GM15510 (cell line): ENCODE measurements around the gene DTNA.

Source experiments
- POLR2A ChIP-seq: IDR thresholded peaks from 3 replicates; pipeline ENCODE4 v1.6.1; 2011; ENCODE audit warnings: borderline replicate concordance; ENCODE audit not compliant: insufficient read length; ENCODE audit errors: extremely low read depth

The DTNA gene

GRCh38 chr18:34744569-34744968 lies 34.5 kb downstream of the DTNA start:
- TF ChIP-seq POLR2A = no peak

DNA sequence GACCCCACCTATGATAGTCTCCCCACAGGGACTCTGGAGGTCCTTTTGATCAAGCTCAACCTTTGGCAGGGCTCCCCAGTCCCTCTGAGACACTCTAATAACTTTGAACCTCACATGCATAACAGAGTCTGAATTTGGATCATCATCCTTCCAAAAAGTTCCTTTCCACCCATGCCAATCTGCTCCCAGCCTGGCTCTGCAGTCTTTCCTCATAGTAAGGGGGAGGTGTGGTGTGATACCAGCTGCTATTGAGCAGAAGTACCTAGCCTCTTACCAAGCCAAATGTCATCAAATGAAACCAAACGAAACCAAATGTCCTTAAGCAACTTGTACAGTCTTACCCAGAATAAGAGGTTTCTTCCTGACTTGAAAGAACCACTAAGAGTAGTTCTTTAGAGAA lies 36.5 kb downstream of the DTNA start:
- no peak for TF ChIP-seq POLR2A

GRCh38 chr18:34749721-34750120 lies 39.6 kb downstream of the DTNA start:
- no peak for TF ChIP-seq POLR2A

DNA sequence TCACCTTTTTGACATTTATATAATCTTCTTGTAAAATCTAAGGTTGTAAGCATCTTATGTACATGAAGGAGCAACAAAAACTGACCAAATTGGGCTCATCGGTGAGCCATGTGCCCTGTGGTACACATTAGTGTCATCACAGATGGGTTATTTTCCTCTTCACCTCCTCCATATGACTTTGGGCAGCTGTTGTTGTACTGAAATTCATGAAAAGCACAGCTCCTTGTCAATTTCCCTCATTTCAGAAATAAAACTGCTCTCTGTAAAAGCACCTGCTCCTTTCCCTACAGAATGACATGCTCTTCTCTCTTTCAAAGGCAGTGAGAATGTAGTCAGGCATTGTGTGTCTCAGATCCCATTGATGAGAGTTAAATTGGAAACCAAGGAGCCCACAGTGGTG lies 42.0 kb downstream of the DTNA start:
- no peak for TF ChIP-seq POLR2A

GRCh38 chr18:34754300-34754699 lies 44.2 kb downstream of the DTNA start:
- no peak for TF ChIP-seq POLR2A

DNA sequence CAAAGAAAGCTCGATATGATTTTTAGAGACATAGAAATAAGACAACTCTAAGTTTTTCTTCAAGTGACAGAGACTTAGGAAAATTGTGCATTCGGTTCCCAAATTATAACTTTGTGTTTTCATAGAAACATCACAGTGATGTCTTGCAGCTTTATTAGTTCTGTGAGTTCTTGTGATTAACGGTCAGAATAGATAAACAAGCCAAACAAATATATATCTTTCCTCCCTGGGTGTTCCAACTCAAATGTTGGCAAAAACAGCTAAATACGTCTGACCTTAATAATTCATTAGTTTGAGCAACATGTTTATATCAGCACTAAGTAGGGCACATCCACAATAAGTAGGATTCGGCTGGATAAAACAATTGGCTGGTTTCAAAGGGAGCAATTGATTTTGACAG lies 47.6 kb downstream of the DTNA start:
- TF ChIP-seq POLR2A = no peak

- no peak for TF ChIP-seq POLR2A
Measured at GRCh38 chr18:34758378-34758948, 48.4 kb downstream of the DTNA start.

- TF ChIP-seq POLR2A = no peak
Measured at GRCh38 chr18:34760444-34760843, 50.3 kb downstream of the DTNA start.

DNA sequence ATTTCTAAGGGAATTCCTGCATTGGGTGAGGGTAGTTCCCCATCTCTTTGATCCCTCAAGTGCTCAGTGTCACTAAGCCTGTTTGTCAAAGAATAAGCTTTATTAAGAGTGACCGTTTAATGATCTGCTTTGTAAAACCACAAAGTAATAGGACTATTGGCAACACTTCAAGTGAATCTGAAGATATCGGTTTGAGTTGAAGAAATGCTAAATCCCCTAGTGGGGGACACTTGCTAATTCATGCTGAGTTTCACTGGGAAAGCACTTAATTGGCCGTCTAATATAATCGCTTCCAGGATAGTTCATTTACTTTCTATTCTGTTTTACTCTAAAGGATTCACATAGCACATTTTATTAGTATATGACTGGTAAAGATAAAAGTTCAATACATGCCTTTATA lies 54.4 kb downstream of the DTNA start:
- TF ChIP-seq POLR2A = no peak

DNA sequence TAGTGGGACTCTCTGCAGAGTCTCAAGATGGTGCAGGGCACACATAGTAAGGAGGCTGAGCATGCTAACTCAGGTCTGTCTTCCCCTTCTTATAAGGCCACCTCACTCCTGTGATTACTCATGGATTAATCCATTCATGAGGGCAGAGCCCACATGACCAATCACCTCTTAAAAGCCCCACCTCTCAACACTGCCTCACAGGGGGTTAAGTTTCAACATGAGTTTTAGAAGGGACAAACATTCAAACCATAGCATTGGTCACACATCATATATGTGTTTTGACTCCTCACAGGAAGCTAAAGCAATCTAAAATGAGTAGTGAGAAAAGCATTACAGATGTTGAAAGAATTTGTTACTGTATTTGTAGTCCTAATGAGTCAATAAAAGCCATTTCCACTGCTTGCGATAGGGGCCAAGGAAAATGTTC lies 57.5 kb downstream of the DTNA start:
- TF ChIP-seq POLR2A = no peak

GRCh38 chr18:34771958-34772357 lies 61.9 kb downstream of the DTNA start:
- no peak for TF ChIP-seq POLR2A

GRCh38 chr18:34772887-34773286 lies 62.8 kb downstream of the DTNA start:
- TF ChIP-seq POLR2A = no peak

GRCh38 chr18:34773378-34773777 lies 63.3 kb downstream of the DTNA start:
- TF ChIP-seq POLR2A = no peak

- TF ChIP-seq POLR2A = no peak
Measured at GRCh38 chr18:34773961-34774766, 64.1 kb downstream of the DTNA start.

GRCh38 chr18:34775461-34775860 lies 65.4 kb downstream of the DTNA start:
- TF ChIP-seq POLR2A = no peak

DNA sequence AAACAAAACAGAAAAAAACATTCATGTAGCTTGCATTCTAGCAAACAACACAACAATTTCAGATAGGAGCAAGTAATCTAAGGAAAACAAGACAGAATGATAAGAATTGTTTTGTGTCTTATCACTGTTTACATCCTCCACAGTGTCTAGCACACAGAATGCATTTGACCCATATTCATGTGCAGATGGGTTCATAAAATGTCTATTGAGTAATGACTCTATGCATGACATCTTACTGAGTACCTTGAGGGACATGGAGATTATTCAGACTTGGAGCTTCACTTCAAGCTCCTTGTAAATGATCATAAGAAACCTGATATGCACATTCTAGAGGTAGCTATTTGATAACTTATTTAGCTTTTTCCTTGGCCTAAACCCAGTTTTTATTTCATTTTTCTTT lies 69.0 kb downstream of the DTNA start:
- no peak for TF ChIP-seq POLR2A
